Bronchial epithelial cell (primary cell): Measurements from ENCODE around the gene SLC35E4. TPM values are rescaled to one million over a fixed set of nuclear protein-coding genes. Genes with fewer than 3 reads are reported as not detected.
"Not testable (repeated sequence)": the region's sequence is repeated elsewhere in the genome, so short reads cannot be mapped to it uniquely, and the experiment has no call there.

ENCODE experiments used
- DNase-seq: peaks from one replicate; pipeline ENCODE4 v3.0.0-alpha.2; 2010; ENCODE audit warnings: low read depth
- FAIRE-seq: peaks from 2 replicates; lab custom pipeline; 2011; peaks lifted over from hg19 to GRCh38; lab: Jason Lieb, UNC
- H3K27me3 ChIP-seq: 2 replicates; pipeline ENCODE4 v1.5.1; 2011; ENCODE audit warnings: low read length; ENCODE audit not compliant: control insufficient read depth, insufficient read depth
- H3K36me3 ChIP-seq: 2 replicates; pipeline ENCODE4 v1.5.1; 2011; ENCODE audit warnings: low read length; ENCODE audit not compliant: control insufficient read depth, insufficient read depth
- H3K4me3 ChIP-seq: 2 replicates; pipeline ENCODE4 v1.5.1; 2011; ENCODE audit warnings: mild to moderate bottlenecking, low read depth, low read length, control low read depth
- total RNA-seq: library from RNA; depleted of rRNA; stranded (reverse); fragments of >200 nt; gene quantifications from 2 replicates; pipeline ENCODE4 v1.2.1, GENCODE V29; 2014
- TF ChIP-seq, protein P1 (sequence below): IDR thresholded peaks from 2 replicates; pipeline ENCODE4 v1.5.1; 2011; ENCODE audit warnings: mild to moderate bottlenecking, moderate library complexity, low read length, control low read depth, inconsistent platforms; ENCODE audit not compliant: insufficient read depth, severe bottlenecking

Gene SLC35E4
- total RNA-seq, 1 donor from 2014 or later = 4.7 TPM

DNA sequence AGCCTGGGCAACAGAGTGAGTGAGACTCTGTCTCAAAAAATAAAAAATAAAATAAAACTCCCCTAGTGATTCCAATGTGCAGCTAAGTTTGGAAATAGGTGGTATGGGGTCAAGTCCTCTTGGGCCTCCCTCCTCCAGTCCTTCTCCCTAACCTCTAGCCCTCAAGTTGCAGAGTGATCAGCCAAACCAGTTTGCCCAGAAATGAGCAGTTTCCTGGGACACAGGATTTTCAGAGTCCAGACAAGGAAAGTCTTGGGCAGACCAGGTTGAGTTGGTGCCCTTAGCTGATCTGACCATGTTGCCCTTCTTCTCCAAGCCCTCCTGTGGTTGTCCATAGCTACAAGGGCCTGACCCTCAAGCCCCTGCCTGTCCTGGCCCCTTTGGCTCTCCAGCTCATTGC lies 20.7 kb upstream of the SLC35E4 start:
- Histone ChIP-seq H3K36me3 (no peaks in the 10 kb centered on the region), H3K27me3 (no peaks in the 10 kb centered on the region), H3K4me3 (no peak overlapping the region)
- TF ChIP-seq, protein P1, sequence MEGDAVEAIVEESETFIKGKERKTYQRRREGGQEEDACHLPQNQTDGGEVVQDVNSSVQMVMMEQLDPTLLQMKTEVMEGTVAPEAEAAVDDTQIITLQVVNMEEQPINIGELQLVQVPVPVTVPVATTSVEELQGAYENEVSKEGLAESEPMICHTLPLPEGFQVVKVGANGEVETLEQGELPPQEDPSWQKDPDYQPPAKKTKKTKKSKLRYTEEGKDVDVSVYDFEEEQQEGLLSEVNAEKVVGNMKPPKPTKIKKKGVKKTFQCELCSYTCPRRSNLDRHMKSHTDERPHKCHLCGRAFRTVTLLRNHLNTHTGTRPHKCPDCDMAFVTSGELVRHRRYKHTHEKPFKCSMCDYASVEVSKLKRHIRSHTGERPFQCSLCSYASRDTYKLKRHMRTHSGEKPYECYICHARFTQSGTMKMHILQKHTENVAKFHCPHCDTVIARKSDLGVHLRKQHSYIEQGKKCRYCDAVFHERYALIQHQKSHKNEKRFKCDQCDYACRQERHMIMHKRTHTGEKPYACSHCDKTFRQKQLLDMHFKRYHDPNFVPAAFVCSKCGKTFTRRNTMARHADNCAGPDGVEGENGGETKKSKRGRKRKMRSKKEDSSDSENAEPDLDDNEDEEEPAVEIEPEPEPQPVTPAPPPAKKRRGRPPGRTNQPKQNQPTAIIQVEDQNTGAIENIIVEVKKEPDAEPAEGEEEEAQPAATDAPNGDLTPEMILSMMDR = no peak
- DNase-seq (no peak), FAIRE-seq (no peak)

GRCh38 chr22:30615543-30615954 lies 20.0 kb upstream of the SLC35E4 start:
- peak; percentile 28 for FAIRE-seq
- DNase-seq = no peak
- H3K36me3 ChIP-seq = no peaks in the 10 kb centered on the region
- TF ChIP-seq, protein P1 = no peak
- no peaks in the 10 kb centered on the region for H3K27me3 ChIP-seq
- H3K4me3 ChIP-seq = no peak overlapping the region

DNA sequence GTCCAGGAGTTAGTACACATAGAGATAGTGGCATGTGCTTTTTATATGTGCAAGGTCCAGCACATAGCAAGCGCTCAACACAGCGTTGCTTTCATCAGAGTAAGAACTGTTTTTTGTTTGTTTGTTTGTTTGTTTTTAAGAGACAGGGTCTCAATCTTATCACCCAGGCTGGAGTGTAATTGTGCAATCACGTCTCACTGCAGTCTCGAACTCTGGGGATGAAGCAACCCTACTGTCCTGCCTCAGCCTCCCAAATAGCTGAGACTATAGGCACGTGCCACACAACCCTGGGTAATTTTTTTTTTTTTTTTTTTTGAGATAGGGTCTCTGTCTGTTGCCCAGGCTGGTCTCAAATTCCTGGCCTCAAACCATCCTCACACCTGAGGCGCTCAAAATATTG lies 17.8 kb upstream of the SLC35E4 start:
- no peaks in the 10 kb centered on the region for H3K36me3 ChIP-seq
- FAIRE-seq = no peak

GRCh38 chr22:30619909-30620308 lies 15.7 kb upstream of the SLC35E4 start:
- DNase-seq = not testable (repeated sequence)

More for the DNA sequence above, 17.8 kb upstream of the SLC35E4 start:
- Histone ChIP-seq H3K4me3 (no peak overlapping the region), H3K27me3 (no peaks in the 10 kb centered on the region)
- DNase-seq = no peak
- TF ChIP-seq, protein P1 = no peak

DNA sequence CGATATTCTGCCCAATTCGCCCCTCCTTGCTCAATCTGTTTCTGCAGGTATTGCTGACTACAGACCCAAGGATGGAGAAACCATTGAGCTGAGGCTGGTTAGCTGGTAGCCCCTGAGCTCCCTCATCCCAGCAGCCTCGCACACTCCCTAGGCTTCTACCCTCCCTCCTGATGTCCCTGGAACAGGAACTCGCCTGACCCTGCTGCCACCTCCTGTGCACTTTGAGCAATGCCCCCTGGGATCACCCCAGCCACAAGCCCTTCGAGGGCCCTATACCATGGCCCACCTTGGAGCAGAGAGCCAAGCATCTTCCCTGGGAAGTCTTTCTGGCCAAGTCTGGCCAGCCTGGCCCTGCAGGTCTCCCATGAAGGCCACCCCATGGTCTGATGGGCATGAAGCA lies 9.2 kb upstream of the SLC35E4 start:
- no peak overlapping the region for H3K4me3 ChIP-seq
- FAIRE-seq (no peak), DNase-seq (no peak)
- H3K36me3 ChIP-seq = no peaks in the 10 kb centered on the region
- TF ChIP-seq, protein P1 = no peak
- no peaks in the 10 kb centered on the region for H3K27me3 ChIP-seq

More at GRCh38 chr22:30619909-30620308, 15.7 kb upstream of the SLC35E4 start:
- not testable (repeated sequence) for FAIRE-seq, H3K4me3 ChIP-seq, H3K36me3 ChIP-seq, H3K27me3 ChIP-seq

GRCh38 chr22:30627471-30627870 lies 8.1 kb upstream of the SLC35E4 start:
- H3K27me3 ChIP-seq = no peaks in the 10 kb centered on the region
- FAIRE-seq (no peak), DNase-seq (no peak)
- TF ChIP-seq, protein P1 = no peak
- no peaks in the 10 kb centered on the region for H3K36me3 ChIP-seq
- H3K4me3 ChIP-seq = no peak overlapping the region
